Renal cortex interstitium (tissue), 11 donors: ENCODE data around the gene RTL9. TPM values are rescaled to one million over a fixed set of nuclear protein-coding genes. Genes with fewer than 3 reads are reported as not detected.
"Not testable (repeated sequence)": the region's sequence is repeated elsewhere in the genome, so short reads cannot be mapped to it uniquely, and the experiment has no call there.

Experiments used
- DNase-seq, 11 donors: peaks; one replicate each; pipeline ENCODE4 v3.0.0-alpha.2; 2013; ENCODE audit warnings: low read depth in 9 of 11, low spot score in 4 of 11; ENCODE audit errors: extremely low read depth in 1 of 11
- polyA plus RNA-seq, 3 donors: library from polyadenylated mRNA; unstranded; fragments of 120-200 nt; gene quantifications; one replicate each; pipeline ENCODE4 v1.2.1, GENCODE V29; 2013; ENCODE audit not compliant: insufficient read length in 3 of 3

Gene RTL9
- polyA plus RNA-seq, 3 donors = 0.19 to 0.32 (median 0.19) TPM

DNA sequence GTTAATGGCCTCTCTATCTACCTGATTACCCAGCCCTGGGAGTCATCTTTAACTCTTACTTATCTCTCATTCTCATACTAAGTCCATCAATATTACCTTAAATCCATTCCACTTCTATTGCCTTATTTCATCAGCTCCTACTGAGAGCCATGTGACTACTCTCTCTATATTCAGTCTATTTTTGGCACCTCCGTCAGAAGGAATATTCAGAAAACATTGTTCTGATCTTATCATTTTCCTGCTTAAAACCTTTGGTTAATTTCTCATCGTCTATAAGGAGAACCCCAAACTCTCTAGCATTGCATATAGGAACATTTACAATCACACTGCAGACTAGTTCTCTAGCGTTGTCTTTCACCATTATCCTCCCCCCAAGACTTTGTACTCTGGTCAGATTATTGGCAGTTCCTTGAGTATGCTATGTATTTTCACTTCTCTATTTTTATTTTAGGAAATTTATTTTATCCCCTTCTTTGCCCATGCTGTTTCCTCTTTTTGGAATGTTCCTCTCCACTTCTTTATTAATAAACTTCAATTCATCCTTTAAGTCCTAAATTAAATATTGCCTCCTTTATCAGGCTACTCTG, 27.1 kb upstream of the RTL9 start:
- DNase-seq = no peak

DNA sequence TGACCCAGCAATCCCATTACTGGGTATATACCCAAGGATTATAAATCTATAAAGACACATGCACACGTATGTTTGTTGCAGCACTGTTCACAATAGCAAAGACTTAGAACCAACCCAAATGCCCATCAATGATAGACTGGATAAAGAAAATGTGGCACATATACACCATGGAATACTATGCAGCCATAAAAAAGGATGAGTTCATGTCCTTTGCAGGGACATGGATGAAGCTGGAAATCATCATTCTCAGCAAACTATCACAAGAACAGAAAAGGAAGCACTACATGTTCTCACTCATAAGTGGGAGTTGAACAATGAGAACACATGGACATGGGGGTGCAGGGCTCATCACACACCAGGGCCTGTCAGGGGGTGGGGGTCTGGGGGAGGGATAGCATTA, 25.2 kb upstream of the RTL9 start:
- not testable (repeated sequence) for DNase-seq

DNA sequence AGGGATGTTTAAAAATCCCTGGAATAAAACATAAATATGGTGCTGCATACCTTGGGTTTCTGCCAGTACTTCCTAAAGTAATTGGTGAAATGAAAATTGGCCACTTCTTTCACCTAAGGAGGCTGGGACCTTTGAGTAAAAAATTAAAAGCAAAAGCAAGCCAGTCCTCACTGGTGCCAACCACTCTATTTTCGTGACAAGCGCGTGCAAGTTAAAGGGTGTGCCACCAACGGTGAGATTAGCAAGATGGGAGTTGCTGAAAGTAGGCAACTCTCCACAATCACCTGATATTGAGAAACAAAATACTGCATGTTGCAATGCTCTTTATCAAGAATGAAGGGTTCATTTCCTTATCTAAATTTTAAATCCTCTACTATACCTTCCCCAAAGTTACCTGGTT, 19.7 kb upstream of the RTL9 start:
- no peak for DNase-seq

DNA sequence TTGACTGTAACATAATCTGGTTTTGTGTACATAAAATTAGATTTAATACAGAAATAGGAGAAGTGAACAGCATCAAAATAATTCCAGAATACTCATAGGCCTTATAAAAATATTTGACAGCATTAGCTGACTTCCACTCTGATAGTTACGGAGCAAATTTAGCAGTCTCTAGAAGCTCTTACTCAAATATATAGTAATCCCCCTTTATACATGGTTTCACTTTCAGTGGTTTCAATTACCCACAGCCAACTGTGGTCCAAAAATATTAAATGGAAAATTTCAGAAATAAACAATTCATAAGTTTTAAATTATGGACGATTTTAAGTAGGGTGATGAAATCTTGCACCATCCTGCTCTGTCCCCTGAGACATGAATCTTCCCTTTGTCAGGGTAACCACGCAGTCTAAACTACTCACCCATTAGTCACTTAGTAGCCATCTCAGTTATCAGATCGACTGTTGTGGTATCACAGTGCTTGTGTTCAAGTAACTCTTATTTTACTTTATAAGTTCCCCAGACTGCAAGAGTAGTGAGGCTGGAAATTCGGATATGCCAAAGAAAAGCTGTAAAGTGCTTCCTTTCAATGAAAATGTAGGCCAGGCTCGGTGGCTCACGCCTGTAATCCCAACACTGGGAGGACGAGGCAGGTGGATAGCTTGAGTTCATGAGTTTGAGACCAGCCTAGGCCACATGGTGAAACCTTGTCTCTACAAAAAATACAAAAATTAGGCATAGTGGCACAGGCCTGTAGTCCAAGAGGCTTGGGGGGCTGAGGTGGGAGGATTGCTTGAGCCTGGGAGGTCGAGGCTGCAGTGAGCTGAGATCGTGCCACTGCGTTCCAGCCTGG, 17.2 kb upstream of the RTL9 start:
- no peak for DNase-seq

DNA sequence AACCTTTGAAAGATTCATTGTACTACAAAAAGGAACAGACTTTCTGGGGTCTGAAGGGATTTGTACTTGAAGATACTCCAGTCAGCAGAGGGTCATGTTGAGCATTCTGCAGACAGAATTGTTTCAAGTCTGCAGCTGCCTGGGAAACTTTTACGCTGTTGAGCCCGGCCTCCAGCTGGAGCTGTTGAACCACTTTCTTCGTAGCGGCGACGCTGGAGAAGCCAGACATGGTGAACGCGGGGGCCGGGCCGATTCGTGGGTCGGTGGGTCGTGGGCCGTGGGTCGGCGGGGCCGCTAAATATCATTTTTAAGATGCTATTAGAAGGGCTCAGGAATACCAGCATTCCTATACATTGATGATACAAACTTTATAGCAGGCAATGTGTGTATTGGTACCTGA, 12.0 kb upstream of the RTL9 start:
- peak in 1 of 11 donors; percentile 2 for DNase-seq

DNA sequence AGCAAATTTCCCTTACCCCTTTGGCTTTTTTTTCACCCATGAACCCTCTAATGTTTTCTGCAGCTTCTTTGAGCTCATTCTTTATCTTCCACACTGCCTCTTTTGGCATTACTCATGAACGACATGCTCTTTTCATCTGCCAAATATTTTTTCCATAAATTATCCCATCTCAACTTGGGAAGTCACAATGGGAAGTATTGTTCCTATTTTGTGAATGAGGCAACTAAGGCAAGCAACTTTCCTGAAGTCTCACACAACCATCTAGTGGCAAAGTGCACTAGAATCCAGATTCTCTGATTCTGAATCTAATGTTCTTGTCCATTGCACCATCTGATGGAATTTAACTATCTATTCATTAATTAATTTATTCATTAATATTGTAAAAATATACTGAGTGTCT, 625 bp downstream of the RTL9 start:
- no peak for DNase-seq

DNA sequence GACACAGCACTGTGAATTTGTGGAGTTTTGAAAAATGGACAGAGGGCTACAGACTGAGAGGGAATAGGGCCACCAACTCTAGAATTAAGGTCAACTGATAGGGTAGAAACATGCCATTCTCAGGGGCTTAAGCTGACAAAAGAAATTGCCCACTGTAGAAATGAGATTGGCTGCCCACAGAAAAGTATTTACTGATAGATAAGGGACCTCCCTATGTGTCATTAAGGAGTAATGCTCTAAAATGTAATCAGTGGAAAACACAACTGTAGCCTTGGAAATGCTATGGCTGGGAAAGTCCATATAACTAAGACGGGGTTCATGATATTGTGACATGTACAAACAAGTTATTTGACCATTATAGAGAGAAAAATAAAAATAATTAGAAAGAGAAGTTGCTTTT, 4.6 kb downstream of the RTL9 start:
- no peak for DNase-seq

DNA sequence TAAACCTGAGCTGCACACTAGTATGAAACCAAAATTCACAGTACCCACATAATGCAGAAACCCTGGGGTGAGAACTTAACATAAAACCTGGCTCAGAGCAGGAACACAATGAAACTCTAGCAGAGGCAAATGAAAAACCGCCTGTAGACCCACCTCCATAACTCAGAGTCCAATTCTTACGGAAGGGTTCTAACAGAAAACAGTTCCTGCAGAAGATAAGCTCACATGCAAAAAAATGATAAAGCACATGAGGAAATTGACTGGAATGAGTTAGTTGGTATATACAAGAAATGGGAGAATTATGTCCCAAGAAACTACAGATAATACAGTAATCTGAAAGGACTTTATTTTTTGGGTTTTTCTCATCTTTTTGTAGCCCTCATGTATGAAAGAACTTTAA, 14.7 kb downstream of the RTL9 start:
- no peak for DNase-seq

DNA sequence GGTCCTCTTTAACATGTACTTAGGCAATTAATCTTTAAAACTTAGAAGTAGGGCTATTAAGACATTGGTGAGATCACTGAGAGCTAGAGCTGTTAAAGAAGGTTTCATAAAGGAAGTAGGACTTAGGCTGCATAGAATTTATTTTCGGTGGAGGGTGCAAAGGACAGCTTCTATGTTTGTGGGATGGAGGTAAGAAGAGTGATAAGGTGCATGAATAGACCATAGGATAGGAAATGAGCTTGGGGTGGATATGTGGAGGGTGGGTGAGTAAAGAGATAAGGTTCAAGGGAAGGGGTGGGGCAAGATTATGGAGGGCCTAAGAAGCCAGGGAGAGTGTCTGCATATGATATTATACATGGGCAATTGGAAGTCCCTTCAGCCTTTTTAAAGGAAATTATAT, 15.9 kb downstream of the RTL9 start:
- DNase-seq = no peak

DNA sequence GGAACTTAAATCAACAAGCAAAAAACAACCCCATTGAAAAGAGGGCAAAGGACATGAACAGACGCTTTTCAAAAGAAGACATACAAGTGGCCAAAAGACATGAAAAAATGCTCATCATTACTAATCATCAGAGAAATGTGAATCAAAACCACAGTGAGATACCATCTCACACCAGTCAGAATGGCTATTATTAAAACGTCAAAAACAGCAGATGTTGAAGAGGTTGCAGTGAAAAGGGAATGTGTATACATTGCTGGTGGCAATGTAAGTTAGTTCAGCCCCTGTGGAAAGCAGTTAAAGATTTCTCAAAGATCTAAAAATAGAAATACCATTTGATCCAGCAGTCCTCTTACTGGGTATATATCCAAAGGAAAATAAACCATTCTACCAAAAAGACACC, 22.6 kb downstream of the RTL9 start:
- no peak for DNase-seq

DNA sequence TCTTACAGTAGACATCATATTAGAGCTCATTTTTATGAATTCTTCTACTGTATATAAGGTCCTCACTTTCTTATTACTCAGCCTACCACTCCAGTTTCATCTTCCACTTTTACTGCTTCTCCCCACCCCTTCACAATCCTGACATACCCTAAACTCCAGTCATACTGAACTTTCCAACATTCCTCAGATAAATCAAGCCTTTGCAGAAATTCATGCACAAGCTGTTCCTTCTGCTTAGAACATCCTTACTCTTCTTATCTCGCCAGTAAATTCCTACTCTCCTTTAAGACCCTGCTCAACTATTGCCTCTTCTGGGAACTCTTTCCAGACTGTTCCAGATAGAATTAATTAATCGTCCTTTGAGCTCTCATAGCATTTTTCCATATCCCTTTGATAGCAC, 24.8 kb downstream of the RTL9 start:
- no peak for DNase-seq

DNA sequence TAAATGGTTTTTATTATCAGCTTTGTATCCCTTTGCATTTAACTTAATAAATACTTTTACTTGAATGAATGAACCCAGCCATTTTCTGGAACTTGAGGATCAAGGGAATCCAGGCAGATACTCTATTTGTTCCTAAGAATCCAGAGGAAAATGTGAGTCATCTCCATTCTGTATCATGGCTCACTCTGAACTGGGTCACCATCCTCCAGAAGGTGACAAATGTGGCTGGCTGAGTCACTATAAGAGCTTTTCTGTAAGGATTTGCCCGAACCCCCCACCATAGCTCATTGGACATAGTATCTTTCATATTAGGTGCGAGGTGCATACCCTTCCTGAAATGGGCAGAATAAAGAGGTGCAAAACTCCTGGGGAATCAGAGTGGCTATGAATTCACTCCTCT, 25.8 kb downstream of the RTL9 start:
- DNase-seq = no peak

DNA sequence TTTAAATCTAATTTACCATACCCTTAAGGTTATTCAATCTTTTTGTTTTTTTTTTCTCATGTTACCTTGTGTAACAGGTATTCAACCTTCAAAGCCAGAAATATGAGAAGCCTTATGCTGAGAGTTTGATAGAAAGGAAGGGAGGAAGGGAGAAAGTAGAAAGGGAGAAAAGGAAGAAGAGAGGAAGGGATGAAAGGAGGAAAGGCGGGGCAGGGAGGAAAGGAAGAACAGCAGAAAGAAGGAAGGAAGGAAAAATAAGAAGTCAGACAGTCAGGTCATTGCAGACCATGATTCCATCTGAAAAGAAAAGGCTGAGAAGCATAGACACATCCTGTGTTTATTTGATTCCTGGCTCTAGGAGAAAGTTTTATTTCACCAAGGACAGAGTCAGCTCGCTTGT, 30.9 kb downstream of the RTL9 start:
- DNase-seq = no peak

DNA sequence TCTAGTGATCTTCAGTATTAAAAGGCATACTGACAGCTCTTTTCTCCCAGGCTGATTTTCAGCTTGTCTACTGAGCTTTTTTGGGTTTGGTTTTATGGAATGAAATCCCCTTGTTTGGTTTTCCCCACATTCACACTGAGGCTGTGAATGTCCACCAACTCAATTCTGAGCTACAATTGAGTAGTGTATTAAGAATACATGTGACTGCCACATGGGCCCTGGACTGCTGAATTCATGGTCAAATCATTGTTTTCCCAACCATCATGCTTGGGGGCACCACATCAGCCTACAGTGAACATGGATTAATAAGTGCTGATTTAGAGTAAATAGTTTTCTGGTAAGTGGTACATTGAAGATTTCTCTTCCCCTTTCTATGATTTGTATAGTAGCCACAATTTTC, 32.4 kb downstream of the RTL9 start:
- no peak for DNase-seq

DNA sequence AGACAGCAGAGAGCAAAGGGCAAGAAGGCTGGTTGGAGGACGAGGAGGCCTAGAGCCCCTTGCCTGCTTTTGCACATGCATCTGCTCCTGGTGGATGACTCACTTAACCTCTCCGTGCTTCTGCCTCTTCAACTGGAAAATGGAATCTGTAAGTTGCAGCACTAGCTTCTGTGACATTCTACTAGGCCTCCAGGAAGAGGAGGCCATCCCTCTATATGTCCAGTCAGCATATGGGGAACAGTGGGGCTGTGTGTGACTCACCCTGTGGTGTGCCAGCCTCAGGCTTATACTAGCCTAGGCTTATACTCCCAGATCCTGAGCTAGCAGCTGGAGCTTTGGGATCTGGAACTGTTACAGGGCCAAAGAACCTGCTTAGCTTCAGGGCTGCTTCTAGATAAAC, 36.0 kb downstream of the RTL9 start:
- no peak for DNase-seq

DNA sequence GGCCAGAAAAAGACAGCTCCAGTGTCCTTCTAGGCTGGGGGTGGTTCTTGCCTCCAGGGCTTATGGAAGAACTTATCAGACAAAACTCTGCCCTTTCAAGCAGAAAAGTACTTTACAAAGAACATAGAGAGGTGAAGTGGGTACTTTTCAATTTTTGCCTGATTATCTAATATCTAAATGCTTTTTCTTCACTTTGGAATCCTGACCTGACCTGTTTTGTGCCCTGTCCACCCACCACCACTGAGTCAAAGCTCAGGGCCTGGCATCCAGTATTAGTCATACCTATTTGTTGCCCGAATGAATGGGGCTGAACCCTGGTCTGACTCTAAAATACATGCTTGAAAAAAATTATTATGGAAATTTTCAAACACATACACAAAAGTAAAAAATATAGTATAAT, 37.2 kb downstream of the RTL9 start:
- DNase-seq = no peak

DNA sequence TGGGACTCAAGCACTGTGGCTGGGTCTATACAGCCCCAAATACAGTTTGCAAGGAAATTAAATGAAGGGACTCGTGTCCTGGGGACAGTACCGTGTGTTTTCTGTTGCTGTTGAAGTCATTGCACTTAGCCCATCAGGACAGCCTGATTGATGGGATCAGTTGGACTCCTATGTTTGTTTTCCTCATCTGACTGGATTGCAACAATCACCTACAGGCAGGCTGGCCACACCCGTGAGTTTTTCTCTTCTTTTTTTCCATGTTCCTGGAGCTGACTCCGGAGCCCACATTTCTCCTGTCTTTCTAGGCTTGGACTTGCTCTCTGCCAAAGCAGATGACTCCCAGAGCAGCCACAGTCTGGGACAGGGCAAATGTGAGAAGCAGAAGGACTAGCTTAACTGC, 38.1 kb downstream of the RTL9 start:
- no peak for DNase-seq

DNA sequence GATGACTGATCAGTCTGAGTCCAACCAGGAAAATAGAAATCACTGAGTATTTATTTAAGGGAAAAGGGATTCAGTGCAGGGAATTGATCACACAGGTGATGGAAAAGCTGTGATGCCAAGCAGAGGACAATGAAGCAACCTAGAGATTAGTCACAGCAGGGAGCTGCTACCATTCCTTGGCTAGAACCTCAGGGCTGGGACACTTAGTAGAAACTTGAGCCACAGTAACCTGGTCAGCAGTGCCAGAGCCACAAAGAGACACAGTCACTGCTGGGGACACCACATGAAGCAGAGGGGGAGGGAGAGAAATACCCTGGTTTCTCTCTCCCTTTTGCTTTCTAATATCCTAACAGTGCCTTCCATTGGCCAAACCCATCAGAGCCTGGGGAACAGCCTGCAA, 38.7 kb downstream of the RTL9 start:
- no peak for DNase-seq

DNA sequence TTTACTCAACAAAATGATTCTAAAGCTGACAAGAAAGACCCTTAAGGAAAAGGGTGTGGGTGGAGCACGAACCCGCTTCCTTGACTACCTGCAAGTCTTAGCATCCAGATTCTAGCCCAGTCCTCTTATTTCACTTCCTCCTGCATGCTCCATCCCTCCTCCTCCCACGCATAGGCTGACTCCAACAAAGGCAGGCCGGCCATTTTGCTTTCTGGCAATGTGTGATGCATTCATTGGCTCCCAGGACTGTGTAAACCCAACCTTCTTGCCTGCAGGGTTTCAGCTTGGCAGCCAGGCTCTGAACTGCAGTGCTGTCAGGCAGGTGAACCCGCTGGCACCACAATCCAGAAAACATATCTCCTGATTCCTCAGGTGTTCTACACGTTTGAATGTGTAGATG, 39.3 kb downstream of the RTL9 start:
- DNase-seq = no peak

DNA sequence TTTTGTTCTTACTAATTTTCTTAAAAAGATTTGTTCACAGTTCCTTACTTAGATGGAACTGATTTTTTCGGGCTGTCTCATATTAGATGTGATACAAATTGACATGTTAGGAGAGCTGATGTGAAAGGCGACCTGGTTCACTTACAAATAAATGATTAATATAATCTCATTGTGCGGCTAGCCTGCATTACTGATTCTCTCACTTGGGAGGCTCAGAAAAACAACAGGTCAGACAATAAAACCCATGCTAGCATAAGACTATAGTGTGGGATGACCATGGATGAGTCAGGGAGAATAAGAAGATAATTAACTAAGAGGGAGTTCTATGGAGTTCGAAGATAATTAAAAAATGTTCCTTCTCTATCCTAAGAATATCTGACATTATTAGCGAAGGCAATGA, 40.8 kb downstream of the RTL9 start:
- DNase-seq = no peak

DNA sequence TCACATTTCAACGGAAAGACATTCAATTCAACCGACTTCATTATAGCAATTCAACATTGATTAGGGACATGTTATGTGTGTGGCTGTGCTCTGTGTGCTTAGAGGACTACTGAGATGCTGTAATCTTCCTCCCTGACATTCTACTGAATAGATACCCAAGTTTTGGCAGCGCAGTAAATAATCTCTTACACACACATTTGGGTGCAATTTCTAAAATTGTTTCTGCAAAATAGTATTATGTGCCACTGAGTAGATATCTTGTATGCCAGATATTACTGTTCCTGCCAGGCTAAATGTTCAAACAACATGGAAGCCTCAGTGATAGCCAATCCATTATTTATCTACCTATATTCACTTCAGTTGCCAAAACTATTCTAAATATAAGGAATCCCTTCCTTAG, 41.3 kb downstream of the RTL9 start:
- no peak for DNase-seq
